GM23338 (cell line): ENCODE results near the gene CLIP1. TPM values are rescaled to one million over a fixed set of nuclear protein-coding genes. Genes with fewer than 3 reads are reported as not detected.

Experiments used
- ATAC-seq: fragments of 200-7000 bp; cut with Tn5 transposase; 3 replicates; pipeline ENCODE4 v1.9.1; 2020
- DNase-seq: peaks from one replicate; pipeline ENCODE4 v3.0.0-alpha.2; 2015; ENCODE audit warnings: low spot score
- H2AFZ ChIP-seq: fragments of 200-600 bp; sonication (generic); 2 replicates; pipeline ENCODE4 v1.8.0; 2016; ENCODE audit warnings: antibody characterized with exemption, mild to moderate bottlenecking, moderate library complexity
- H3F3A ChIP-seq: fragments of 200-600 bp; sonication (generic); replicated peaks from 2 replicates; pipeline ENCODE4 v1.8.0; 2017; ENCODE audit warnings: antibody characterized with exemption, mixed run types, low read depth
- H3K27ac ChIP-seq: fragments of 200-600 bp; sonication (generic); 2 replicates; pipeline ENCODE4 v1.6.1; 2016; ENCODE audit warnings: low read depth
- H3K27me3 ChIP-seq: fragments of 200-600 bp; sonication (generic); 2 replicates; pipeline ENCODE4 v1.8.0; 2016; ENCODE audit warnings: mild to moderate bottlenecking, mixed run types, moderate library complexity; ENCODE audit not compliant: insufficient read depth
- H3K36me3 ChIP-seq: fragments of 200-600 bp; sonication (generic); 2 replicates; pipeline ENCODE4 v1.8.0; 2016; ENCODE audit warnings: mild to moderate bottlenecking; ENCODE audit not compliant: insufficient read depth
- H3K4me1 ChIP-seq: fragments of 200-600 bp; sonication (generic); 2 replicates; pipeline ENCODE4 v1.8.0; 2016; ENCODE audit warnings: mild to moderate bottlenecking, moderate library complexity; ENCODE audit not compliant: insufficient read depth
- H3K4me2 ChIP-seq: fragments of 200-600 bp; sonication (generic); 2 replicates; pipeline ENCODE4 v1.7.1; 2017; ENCODE audit warnings: mixed run types
- H3K4me3 ChIP-seq: fragments of 200-600 bp; sonication (generic); 2 replicates; pipeline ENCODE4 v1.6.1; 2016; ENCODE audit warnings: mixed run types
- H3K79me2 ChIP-seq: fragments of 200-600 bp; sonication (generic); replicated peaks from 2 replicates; pipeline ENCODE4 v1.8.0; 2017; ENCODE audit warnings: mild to moderate bottlenecking; ENCODE audit not compliant: insufficient read depth
- H3K9me2 ChIP-seq: fragments of 200-600 bp; sonication (generic); 2 replicates; pipeline ENCODE4 v1.8.0; 2017; ENCODE audit not compliant: insufficient read depth
- H4K20me1 ChIP-seq: fragments of 200-600 bp; sonication (generic); replicated peaks from 2 replicates; pipeline ENCODE4 v1.8.0; 2017; ENCODE audit warnings: mild to moderate bottlenecking; ENCODE audit not compliant: insufficient read depth
- H3K27ac Mint-ChIP-seq: 2 replicates; pipeline ENCODE4 v1.8.0; 2020; ENCODE audit warnings: inconsistent platforms, mild to moderate bottlenecking, moderate library complexity, mixed read lengths
- H3K27me3 Mint-ChIP-seq: 3 replicates; pipeline ENCODE4 v1.8.0; 2022; ENCODE audit warnings: low read depth, mild to moderate bottlenecking, moderate library complexity, mixed read lengths, inconsistent platforms; ENCODE audit not compliant: insufficient read depth, poor library complexity
- H3K36me3 Mint-ChIP-seq: 3 replicates; pipeline ENCODE4 v1.8.0; 2021; ENCODE audit warnings: low read depth, mild to moderate bottlenecking, inconsistent platforms, moderate library complexity, mixed read lengths
- H3K4me1 Mint-ChIP-seq: 3 replicates; pipeline ENCODE4 v1.8.0; 2020; ENCODE audit warnings: mild to moderate bottlenecking, inconsistent platforms, mixed read lengths
- H3K4me3 Mint-ChIP-seq: 3 replicates; pipeline ENCODE4 v1.8.0; 2021; ENCODE audit warnings: moderate library complexity, mild to moderate bottlenecking, inconsistent platforms, mixed read lengths
- H3K9me3 Mint-ChIP-seq: 3 replicates; pipeline ENCODE4 v1.8.0; 2020; ENCODE audit warnings: moderate library complexity, mild to moderate bottlenecking, inconsistent platforms, mixed read lengths
- CREB1 ChIP-seq: fragments of 250-450 bp; sonication (Bioruptor Pico); IDR thresholded peaks from 2 replicates; pipeline ENCODE4 v1.5.0; 2020; ENCODE audit warnings: low read depth, mild to moderate bottlenecking, moderate library complexity
- EZH2 ChIP-seq: fragments of 200-600 bp; sonication (generic); IDR thresholded peaks from one replicate; pipeline ENCODE4 v1.8.0; 2017; ENCODE audit warnings: antibody characterized with exemption, mild to moderate bottlenecking, low read depth; ENCODE audit not compliant: unreplicated experiment
- JUNB ChIP-seq: IDR thresholded peaks from one replicate; pipeline ENCODE4 v1.6.1; 2016; ENCODE audit warnings: antibody characterized with exemption; ENCODE audit not compliant: unreplicated experiment
- POLR2AphosphoS5 ChIP-seq: IDR thresholded peaks from 2 replicates; pipeline ENCODE4 v1.6.1; 2016; ENCODE audit warnings: antibody characterized with exemption, low read depth
- STAT1 ChIP-seq: IDR thresholded peaks from one replicate; pipeline ENCODE4 v1.6.1; 2016; ENCODE audit warnings: antibody characterized with exemption; ENCODE audit not compliant: unreplicated experiment
- ZNF114 ChIP-seq: fragments of 250-450 bp; sonication (Bioruptor Pico); IDR thresholded peaks from 2 replicates; pipeline ENCODE4 v1.5.0; 2020; ENCODE audit warnings: mild to moderate bottlenecking, moderate library complexity
- ZNF331 ChIP-seq: fragments of 250-450 bp; sonication (Bioruptor Pico); IDR thresholded peaks from 2 replicates; pipeline ENCODE4 v1.5.0; 2020; ENCODE audit warnings: low read depth, mild to moderate bottlenecking, moderate library complexity
- polyA plus RNA-seq: library from polyadenylated mRNA; unstranded; fragments of >200 nt; fragmentation: Nextera tagmentation; extraction: Ambion mirVana; gene quantifications from 2 replicates; pipeline ENCODE4 v1.2.1, GENCODE V29; 2016
- total RNA-seq: library from RNA; depleted of rRNA; stranded (reverse); fragments of >200 nt; shearing (Covaris generic); gene quantifications from 2 replicates; pipeline ENCODE4 v1.2.3, GENCODE V29; 2014
- TF ChIP-seq, protein P1 (sequence below): IDR thresholded peaks from 2 replicates; pipeline ENCODE4 v1.6.1; 2016; ENCODE audit warnings: antibody characterized with exemption
- TF ChIP-seq, protein P2 (sequence below): fragments of 250-450 bp; sonication (Bioruptor Pico); IDR thresholded peaks from 2 replicates; pipeline ENCODE4 v1.5.0; 2020; ENCODE audit warnings: mild to moderate bottlenecking, moderate library complexity
- TF ChIP-seq, protein P3 (sequence below): IDR thresholded peaks from one replicate; pipeline ENCODE4 v1.6.1; 2018; ENCODE audit warnings: antibody characterized with exemption; ENCODE audit not compliant: unreplicated experiment

The CLIP1 gene
- total and polyA plus RNA-seq, 2 experiments from 2014 or later: 11.5 to 21.1 TPM

DNA sequence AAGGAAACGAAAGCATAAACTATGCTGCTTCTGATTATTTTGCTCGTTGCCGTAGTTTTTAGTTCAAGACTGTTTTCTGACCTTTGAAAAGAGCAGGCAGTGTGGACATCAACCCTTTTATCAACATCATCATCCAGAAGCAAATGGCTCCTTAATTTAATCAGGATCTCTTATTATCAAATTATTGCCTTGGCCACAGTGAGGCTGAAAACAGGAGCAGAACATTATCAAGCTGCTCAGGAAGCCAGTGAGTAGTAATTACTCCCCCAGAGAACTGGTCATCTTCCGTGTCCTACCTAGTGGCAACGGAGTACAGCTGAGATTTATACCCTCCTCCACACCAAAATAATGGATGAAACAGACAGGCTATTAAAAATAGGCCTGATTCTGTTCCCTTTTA lies 194.4 kb downstream of the CLIP1 start:
- peaks cover 22% of the 10 kb centered on the region for H3K4me1 Mint-ChIP-seq
- no peak overlapping the region; the same call in 2 of the 3 replicates for H3K4me3 Mint-ChIP-seq
- H4K20me1 ChIP-seq: peaks cover 9% of the 10 kb centered on the region; the same call in 1 of the 2 replicates
- no peaks in the 10 kb centered on the region for H3K9me3 Mint-ChIP-seq
- DNase-seq (no peak), ATAC-seq (no peak)
- TF ChIP-seq, protein P1, sequence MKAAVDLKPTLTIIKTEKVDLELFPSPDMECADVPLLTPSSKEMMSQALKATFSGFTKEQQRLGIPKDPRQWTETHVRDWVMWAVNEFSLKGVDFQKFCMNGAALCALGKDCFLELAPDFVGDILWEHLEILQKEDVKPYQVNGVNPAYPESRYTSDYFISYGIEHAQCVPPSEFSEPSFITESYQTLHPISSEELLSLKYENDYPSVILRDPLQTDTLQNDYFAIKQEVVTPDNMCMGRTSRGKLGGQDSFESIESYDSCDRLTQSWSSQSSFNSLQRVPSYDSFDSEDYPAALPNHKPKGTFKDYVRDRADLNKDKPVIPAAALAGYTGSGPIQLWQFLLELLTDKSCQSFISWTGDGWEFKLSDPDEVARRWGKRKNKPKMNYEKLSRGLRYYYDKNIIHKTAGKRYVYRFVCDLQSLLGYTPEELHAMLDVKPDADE: no peak
- TF ChIP-seq CREB1 (CRISPR knock-in tag) (no peak), ZNF114 (CRISPR knock-in tag) (no peak), ZNF331 (CRISPR knock-in tag) (no peak), STAT1 (no peak), EZH2 (no peak), POLR2AphosphoS5 (no peak), JUNB (no peak)
- TF ChIP-seq, protein P2, sequence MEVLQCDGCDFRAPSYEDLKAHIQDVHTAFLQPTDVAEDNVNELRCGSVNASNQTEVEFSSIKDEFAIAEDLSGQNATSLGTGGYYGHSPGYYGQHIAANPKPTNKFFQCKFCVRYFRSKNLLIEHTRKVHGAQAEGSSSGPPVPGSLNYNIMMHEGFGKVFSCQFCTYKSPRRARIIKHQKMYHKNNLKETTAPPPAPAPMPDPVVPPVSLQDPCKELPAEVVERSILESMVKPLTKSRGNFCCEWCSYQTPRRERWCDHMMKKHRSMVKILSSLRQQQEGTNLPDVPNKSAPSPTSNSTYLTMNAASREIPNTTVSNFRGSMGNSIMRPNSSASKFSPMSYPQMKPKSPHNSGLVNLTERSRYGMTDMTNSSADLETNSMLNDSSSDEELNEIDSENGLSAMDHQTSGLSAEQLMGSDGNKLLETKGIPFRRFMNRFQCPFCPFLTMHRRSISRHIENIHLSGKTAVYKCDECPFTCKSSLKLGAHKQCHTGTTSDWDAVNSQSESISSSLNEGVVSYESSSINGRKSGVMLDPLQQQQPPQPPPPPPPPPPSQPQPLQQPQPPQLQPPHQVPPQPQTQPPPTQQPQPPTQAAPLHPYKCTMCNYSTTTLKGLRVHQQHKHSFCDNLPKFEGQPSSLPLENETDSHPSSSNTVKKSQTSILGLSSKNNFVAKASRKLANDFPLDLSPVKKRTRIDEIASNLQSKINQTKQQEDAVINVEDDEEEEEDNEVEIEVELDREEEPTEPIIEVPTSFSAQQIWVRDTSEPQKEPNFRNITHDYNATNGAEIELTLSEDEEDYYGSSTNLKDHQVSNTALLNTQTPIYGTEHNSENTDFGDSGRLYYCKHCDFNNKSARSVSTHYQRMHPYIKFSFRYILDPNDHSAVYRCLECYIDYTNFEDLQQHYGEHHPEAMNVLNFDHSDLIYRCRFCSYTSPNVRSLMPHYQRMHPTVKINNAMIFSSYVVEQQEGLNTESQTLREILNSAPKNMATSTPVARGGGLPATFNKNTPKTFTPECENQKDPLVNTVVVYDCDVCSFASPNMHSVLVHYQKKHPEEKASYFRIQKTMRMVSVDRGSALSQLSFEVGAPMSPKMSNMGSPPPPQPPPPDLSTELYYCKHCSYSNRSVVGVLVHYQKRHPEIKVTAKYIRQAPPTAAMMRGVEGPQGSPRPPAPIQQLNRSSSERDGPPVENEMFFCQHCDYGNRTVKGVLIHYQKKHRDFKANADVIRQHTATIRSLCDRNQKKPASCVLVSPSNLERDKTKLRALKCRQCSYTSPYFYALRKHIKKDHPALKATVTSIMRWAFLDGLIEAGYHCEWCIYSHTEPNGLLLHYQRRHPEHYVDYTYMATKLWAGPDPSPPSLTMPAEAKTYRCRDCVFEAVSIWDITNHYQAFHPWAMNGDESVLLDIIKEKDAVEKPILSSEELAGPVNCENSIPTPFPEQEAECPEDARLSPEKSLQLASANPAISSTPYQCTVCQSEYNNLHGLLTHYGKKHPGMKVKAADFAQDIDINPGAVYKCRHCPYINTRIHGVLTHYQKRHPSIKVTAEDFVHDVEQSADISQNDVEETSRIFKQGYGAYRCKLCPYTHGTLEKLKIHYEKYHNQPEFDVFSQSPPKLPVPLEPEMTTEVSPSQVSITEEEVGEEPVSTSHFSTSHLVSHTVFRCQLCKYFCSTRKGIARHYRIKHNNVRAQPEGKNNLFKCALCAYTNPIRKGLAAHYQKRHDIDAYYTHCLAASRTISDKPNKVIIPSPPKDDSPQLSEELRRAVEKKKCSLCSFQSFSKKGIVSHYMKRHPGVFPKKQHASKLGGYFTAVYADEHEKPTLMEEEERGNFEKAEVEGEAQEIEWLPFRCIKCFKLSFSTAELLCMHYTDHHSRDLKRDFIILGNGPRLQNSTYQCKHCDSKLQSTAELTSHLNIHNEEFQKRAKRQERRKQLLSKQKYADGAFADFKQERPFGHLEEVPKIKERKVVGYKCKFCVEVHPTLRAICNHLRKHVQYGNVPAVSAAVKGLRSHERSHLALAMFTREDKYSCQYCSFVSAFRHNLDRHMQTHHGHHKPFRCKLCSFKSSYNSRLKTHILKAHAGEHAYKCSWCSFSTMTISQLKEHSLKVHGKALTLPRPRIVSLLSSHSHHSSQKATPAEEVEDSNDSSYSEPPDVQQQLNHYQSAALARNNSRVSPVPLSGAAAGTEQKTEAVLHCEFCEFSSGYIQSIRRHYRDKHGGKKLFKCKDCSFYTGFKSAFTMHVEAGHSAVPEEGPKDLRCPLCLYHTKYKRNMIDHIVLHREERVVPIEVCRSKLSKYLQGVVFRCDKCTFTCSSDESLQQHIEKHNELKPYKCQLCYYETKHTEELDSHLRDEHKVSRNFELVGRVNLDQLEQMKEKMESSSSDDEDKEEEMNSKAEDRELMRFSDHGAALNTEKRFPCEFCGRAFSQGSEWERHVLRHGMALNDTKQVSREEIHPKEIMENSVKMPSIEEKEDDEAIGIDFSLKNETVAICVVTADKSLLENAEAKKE: no peak
- TF ChIP-seq, protein P3, sequence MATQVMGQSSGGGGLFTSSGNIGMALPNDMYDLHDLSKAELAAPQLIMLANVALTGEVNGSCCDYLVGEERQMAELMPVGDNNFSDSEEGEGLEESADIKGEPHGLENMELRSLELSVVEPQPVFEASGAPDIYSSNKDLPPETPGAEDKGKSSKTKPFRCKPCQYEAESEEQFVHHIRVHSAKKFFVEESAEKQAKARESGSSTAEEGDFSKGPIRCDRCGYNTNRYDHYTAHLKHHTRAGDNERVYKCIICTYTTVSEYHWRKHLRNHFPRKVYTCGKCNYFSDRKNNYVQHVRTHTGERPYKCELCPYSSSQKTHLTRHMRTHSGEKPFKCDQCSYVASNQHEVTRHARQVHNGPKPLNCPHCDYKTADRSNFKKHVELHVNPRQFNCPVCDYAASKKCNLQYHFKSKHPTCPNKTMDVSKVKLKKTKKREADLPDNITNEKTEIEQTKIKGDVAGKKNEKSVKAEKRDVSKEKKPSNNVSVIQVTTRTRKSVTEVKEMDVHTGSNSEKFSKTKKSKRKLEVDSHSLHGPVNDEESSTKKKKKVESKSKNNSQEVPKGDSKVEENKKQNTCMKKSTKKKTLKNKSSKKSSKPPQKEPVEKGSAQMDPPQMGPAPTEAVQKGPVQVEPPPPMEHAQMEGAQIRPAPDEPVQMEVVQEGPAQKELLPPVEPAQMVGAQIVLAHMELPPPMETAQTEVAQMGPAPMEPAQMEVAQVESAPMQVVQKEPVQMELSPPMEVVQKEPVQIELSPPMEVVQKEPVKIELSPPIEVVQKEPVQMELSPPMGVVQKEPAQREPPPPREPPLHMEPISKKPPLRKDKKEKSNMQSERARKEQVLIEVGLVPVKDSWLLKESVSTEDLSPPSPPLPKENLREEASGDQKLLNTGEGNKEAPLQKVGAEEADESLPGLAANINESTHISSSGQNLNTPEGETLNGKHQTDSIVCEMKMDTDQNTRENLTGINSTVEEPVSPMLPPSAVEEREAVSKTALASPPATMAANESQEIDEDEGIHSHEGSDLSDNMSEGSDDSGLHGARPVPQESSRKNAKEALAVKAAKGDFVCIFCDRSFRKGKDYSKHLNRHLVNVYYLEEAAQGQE: no peak
- H3K9me2 ChIP-seq: no peaks in the 10 kb centered on the region
- H3K27ac Mint-ChIP-seq: no peak overlapping the region
- H3K36me3 ChIP-seq: peaks cover 8% of the 10 kb centered on the region
- H3K36me3 Mint-ChIP-seq: peaks cover 25% of the 10 kb centered on the region
- H3K4me2 ChIP-seq: no peak overlapping the region
- peaks cover 8% of the 10 kb centered on the region for H3K27me3 Mint-ChIP-seq
- peaks cover 17% of the 10 kb centered on the region for H3K4me1 ChIP-seq
- peaks cover 20% of the 10 kb centered on the region for H3K79me2 ChIP-seq
- peaks cover 15% of the 10 kb centered on the region for H3F3A ChIP-seq
- H3K27me3 ChIP-seq: no peaks in the 10 kb centered on the region
- no peak overlapping the region for H3K27ac ChIP-seq
- no peak overlapping the region for H3K4me3 ChIP-seq
- H2AFZ ChIP-seq: no peak overlapping the region
